Kidney (tissue), 14 donors: ENCODE measurements around the gene RRP1B. TPM values are rescaled to one million over a fixed set of nuclear protein-coding genes. Genes with fewer than 3 reads are reported as not detected.

Source experiments
- DNase-seq, 5 donors: peaks; one replicate each; pipeline ENCODE4 v3.0.0-alpha.2; 2013 to 2020
- FAIRE-seq: peaks from 2 replicates; lab custom pipeline; 2012; peaks lifted over from hg19 to GRCh38; lab: Jason Lieb, UNC
- H3K27ac ChIP-seq, 2 donors: one replicate each; pipeline ENCODE4 v1.7.0; 2013; ENCODE audit warnings: low read depth in 2 of 2, low read length in 2 of 2, inconsistent platforms in 1 of 2
- H3K27me3 ChIP-seq: one replicate; pipeline ENCODE4 v1.7.1; 2013; ENCODE audit warnings: low read length, inconsistent platforms; ENCODE audit not compliant: control insufficient read depth, insufficient read depth
- H3K36me3 ChIP-seq, 3 donors: one replicate each; pipeline versions ENCODE4 v1.7.0 to v1.7.1; 2013; ENCODE audit warnings: low read length in 3 of 3, control low read depth in 1 of 3, inconsistent platforms in 1 of 3; ENCODE audit not compliant: insufficient read depth in 3 of 3, control insufficient read depth in 2 of 3
- H3K4me1 ChIP-seq, 3 donors: one replicate each; pipeline versions ENCODE4 v1.7.0 to v1.7.1; 2013; ENCODE audit warnings: low read length in 3 of 3, inconsistent platforms in 1 of 3, low read depth in 1 of 3; ENCODE audit not compliant: control insufficient read depth in 2 of 3, insufficient read depth in 2 of 3
- H3K4me3 ChIP-seq, 3 donors: one replicate each; pipeline versions ENCODE4 v1.7.0 to v1.8.1; 2013; ENCODE audit warnings: low read length in 3 of 3, control low read depth in 1 of 3, inconsistent platforms in 1 of 3
- H3K9ac ChIP-seq, 3 donors: one replicate each; pipeline versions ENCODE4 v1.7.0 to v1.7.1; 2013; ENCODE audit warnings: low read length in 3 of 3, control low read depth in 1 of 3, inconsistent platforms in 1 of 3
- H3K9me3 ChIP-seq, 3 donors: one replicate each; pipeline versions ENCODE4 v1.7.0 to v1.7.1; 2013; ENCODE audit warnings: low read length in 3 of 3, control low read depth in 1 of 3, inconsistent platforms in 1 of 3; ENCODE audit not compliant: control insufficient read depth in 2 of 3, insufficient read depth in 1 of 3
- intact Hi-C: fragments of 100-400 bp; cut with DNase I; formaldehyde crosslinking; loops from one replicate; pipeline ENCODE4 v1.11.1; 2022
- polyA plus RNA-seq: library from polyadenylated mRNA; stranded (reverse); fragments of 350-450 nt; fragmentation: Illumina TruSeq; extraction: RNeasy Lipid Tissue Mini Kit (QIAGEN cat#74804); gene quantifications from one replicate; pipeline ENCODE4 v1.2.3, GENCODE V29; 2014; ENCODE audit warnings: low read depth, low replicate concordance; ENCODE audit not compliant: insufficient read depth
- total RNA-seq: library from RNA; stranded (reverse); fragmentation: NEBNext Ultra II Directional; extraction: Animal tissue kit (Norgen Biotek cat#: 25700); gene quantifications from one replicate; pipeline ENCODE4 v1.2.1, GENCODE V29; 2021
- TF ChIP-seq, protein P1 (sequence below): IDR thresholded peaks from 3 replicates; pipeline ENCODE4 v1.5.1; 2012; ENCODE audit warnings: mild to moderate bottlenecking, moderate library complexity, borderline replicate concordance; ENCODE audit not compliant: insufficient read depth; ENCODE audit errors: extremely low read depth
- donor health status: control.
- donor health status: control.
- donor health status: control.
- donor health status: control.
- donor health status: control.
- donor health status: DM: yes; HTN: yes; CAD: no.
- donor health status: Normal renal cell carcinoma (clear cell type).

Gene RRP1B
- total and polyA plus RNA-seq, 2 donors from 2014 or later: 5.0 to 17.8 TPM

GRCh38 chr21:43619344-43619743 lies 40.0 kb upstream of the RRP1B start:
- H3K4me3 ChIP-seq: no peak overlapping the region
- TF ChIP-seq, protein P1, sequence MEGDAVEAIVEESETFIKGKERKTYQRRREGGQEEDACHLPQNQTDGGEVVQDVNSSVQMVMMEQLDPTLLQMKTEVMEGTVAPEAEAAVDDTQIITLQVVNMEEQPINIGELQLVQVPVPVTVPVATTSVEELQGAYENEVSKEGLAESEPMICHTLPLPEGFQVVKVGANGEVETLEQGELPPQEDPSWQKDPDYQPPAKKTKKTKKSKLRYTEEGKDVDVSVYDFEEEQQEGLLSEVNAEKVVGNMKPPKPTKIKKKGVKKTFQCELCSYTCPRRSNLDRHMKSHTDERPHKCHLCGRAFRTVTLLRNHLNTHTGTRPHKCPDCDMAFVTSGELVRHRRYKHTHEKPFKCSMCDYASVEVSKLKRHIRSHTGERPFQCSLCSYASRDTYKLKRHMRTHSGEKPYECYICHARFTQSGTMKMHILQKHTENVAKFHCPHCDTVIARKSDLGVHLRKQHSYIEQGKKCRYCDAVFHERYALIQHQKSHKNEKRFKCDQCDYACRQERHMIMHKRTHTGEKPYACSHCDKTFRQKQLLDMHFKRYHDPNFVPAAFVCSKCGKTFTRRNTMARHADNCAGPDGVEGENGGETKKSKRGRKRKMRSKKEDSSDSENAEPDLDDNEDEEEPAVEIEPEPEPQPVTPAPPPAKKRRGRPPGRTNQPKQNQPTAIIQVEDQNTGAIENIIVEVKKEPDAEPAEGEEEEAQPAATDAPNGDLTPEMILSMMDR: no peak
- no peak overlapping the region for H3K27ac ChIP-seq
- H3K27me3 ChIP-seq: no peaks in the 10 kb centered on the region
- no peaks in the 10 kb centered on the region for H3K9me3 ChIP-seq
- no peak for DNase-seq
- FAIRE-seq: no peak
- H3K9ac ChIP-seq: no peak overlapping the region
- intact Hi-C loops: no loop called here
- no peaks in the 10 kb centered on the region for H3K4me1 ChIP-seq
- no peaks in the 10 kb centered on the region for H3K36me3 ChIP-seq

DNA sequence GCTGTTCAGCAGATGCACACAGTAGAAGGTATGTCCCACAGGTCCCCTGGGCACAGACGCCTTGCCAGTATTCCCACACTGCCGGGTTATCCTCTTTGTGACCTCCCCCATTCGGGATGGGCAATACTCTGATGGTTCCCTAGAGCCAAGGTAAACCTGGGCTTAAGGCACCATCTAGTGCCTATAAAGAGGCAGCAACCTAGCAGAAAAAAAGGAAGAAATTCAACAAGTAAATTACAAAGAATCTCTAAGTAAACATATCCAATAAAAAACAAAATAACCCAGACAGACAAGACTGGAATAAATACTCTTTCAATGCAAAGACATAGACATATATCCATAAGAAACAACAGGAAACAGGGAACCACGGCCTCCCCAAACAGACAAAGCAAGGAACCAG lies 39.5 kb upstream of the RRP1B start:
- H3K27ac ChIP-seq: no peak overlapping the region
- H3K36me3 ChIP-seq: no peaks in the 10 kb centered on the region
- FAIRE-seq: no peak
- H3K9ac ChIP-seq: no peak overlapping the region
- H3K4me1 ChIP-seq: no peaks in the 10 kb centered on the region
- no peak overlapping the region for H3K4me3 ChIP-seq
- H3K9me3 ChIP-seq: no peaks in the 10 kb centered on the region
- no peaks in the 10 kb centered on the region for H3K27me3 ChIP-seq
- DNase-seq: no peak
- TF ChIP-seq, protein P1: no peak
- intact Hi-C loops: no loop called here

GRCh38 chr21:43622796-43623195 lies 36.6 kb upstream of the RRP1B start:
- no peak for FAIRE-seq
- intact Hi-C loops: no loop called here

More at GRCh38 chr21:43622796-43623195, 36.6 kb upstream of the RRP1B start:
- H3K9me3 ChIP-seq: no peaks in the 10 kb centered on the region
- no peaks in the 10 kb centered on the region for H3K36me3 ChIP-seq
- no peak overlapping the region for H3K27ac ChIP-seq
- H3K9ac ChIP-seq: no peak overlapping the region
- no peak for DNase-seq
- no peaks in the 10 kb centered on the region for H3K27me3 ChIP-seq
- no peak overlapping the region for H3K4me3 ChIP-seq
- TF ChIP-seq, protein P1: no peak
- H3K4me1 ChIP-seq: peaks cover 0 to under 1% (median 0%) of the 10 kb centered on the region in 3 donors
